Sigmoid colon (tissue), 7 donors: Measurements from ENCODE around the gene LCLAT1. TPM values are rescaled to one million over a fixed set of nuclear protein-coding genes. Genes with fewer than 3 reads are reported as not detected.

Source experiments
- DNase-seq: peaks from one replicate; pipeline ENCODE4 v3.0.0-alpha.2; 2019
- H3K27ac ChIP-seq, 4 donors: fragments of 200-600 bp; sonication (generic); one replicate each; pipeline ENCODE4 v1.5.1; 2016 to 2019; ENCODE audit warnings: mild to moderate bottlenecking in 1 of 4
- H3K27me3 ChIP-seq, 3 donors: fragments of 200-600 bp; sonication (generic); one replicate each; pipeline ENCODE4 v1.5.1; 2019; ENCODE audit warnings: mild to moderate bottlenecking in 1 of 3
- H3K36me3 ChIP-seq, 4 donors: fragments of 200-600 bp; sonication (generic); one replicate each; pipeline ENCODE4 v1.5.1; 2016 to 2019
- H3K4me1 ChIP-seq, 4 donors: fragments of 200-600 bp; sonication (generic); one replicate each; pipeline ENCODE4 v1.5.1; 2017 to 2019
- H3K4me3 ChIP-seq, 4 donors: fragments of 200-600 bp; sonication (generic); one replicate each; pipeline ENCODE4 v1.5.1; 2017 to 2019; ENCODE audit warnings: mild to moderate bottlenecking in 2 of 4, moderate library complexity in 1 of 4
- H3K9me3 ChIP-seq, 4 donors: fragments of 200-600 bp in 3 of 4; sonication (generic) in 3 of 4; one replicate each; pipeline versions ENCODE4 v1.5.1 to v1.6.1; 2013 to 2019
- CTCF ChIP-seq, 4 experiments: fragments of 450-650 bp in 3 of 4; fragments of 200-600 bp in 1 of 4; IDR thresholded peaks; one replicate each; pipeline ENCODE4 v1.5.1; 2016 to 2019; ENCODE audit warnings: antibody characterized with exemption in 4 of 4, mild to moderate bottlenecking in 3 of 4, moderate library complexity in 2 of 4
- EP300 ChIP-seq, 4 donors: sonication (generic); formaldehyde crosslinking; IDR thresholded peaks; one replicate each; pipeline ENCODE4 v1.6.1; 2017; ENCODE audit warnings: antibody characterized with exemption in 4 of 4
- POLR2A ChIP-seq, 2 donors: fragments of 450-650 bp; IDR thresholded peaks; one replicate each; pipeline ENCODE4 v1.6.1; 2016; ENCODE audit warnings: antibody characterized with exemption in 2 of 2, mild to moderate bottlenecking in 2 of 2, moderate library complexity in 2 of 2
- POLR2AphosphoS5 ChIP-seq, 4 donors: sonication (generic); formaldehyde crosslinking; IDR thresholded peaks; one replicate each; pipeline ENCODE4 v1.6.1; 2017; ENCODE audit warnings: antibody characterized with exemption in 4 of 4
- WGBS, 2 donors: extraction: QIAGEN DNeasy Blood & Tissue Kit; methylation state at CpG; one replicate each; pipeline ENCODE4 v1.1.7; 2013; 5-methylcytosine and 5-hydroxymethylcytosine counted together
- intact Hi-C: fragments of 100-400 bp; cut with DNase I; formaldehyde crosslinking; loops from one replicate; pipeline ENCODE4 v1.15.1; 2023
- polyA plus RNA-seq, 3 donors: library from polyadenylated mRNA; stranded (reverse); fragments of 200-250 nt; gene quantifications; one replicate each; pipeline ENCODE4 v1.2.3, GENCODE V29; 2013
- total RNA-seq, 4 donors: library from RNA; depleted of rRNA; stranded (reverse); fragments of >200 nt; gene quantifications; one replicate each; pipeline ENCODE4 v1.1.0, GENCODE V29; 2016
- donor health status: healthy with polysubstance abuse.
- donor health status: Bipolar disorder and iron deficiency.
- donor health status: healthy.

Gene LCLAT1
- total and polyA plus RNA-seq, 7 donors: 1.2 to 17.2 (median 10.0) TPM

DNA sequence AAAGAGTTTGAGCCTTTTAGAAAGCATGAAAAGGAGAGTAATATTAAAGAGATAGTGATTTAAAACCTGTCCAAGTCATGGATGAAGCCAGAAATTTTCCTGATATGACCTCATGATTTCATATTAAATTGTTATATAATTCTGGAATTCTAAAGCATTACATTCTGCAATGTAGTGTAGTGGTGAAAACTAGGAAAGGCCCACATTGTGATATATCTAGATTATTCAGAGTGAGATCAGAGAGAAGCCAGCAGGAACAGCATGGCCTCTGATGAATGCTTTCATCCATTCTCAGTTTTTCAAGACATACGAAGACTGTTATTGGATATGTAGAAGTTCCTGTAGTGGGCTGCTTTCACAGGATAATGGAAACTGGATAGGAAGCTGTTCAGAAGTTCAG lies 98.8 kb downstream of the LCLAT1 start:
- Histone ChIP-seq H3K36me3 (no peaks in the 10 kb centered on the region), H3K27me3 (no peaks in the 10 kb centered on the region), H3K4me1 (peaks cover 0 to 9% (median 3%) of the 10 kb centered on the region in 4 donors), H3K27ac (no peak overlapping the region), H3K4me3 (no peak overlapping the region), H3K9me3 (no peaks in the 10 kb centered on the region)
- intact Hi-C loops: no loop called here
- WGBS, 2 donors: 95 to 96% methylated on average over 1 of the region's 1 CpG
- no peak for DNase-seq
- TF ChIP-seq EP300 (IDR thresholded peaks at IDR 0.05) (no peak), POLR2AphosphoS5 (IDR thresholded peaks at IDR 0.05) (no peak), CTCF (IDR thresholded peaks at IDR 0.05) (no peak), POLR2A (IDR thresholded peaks at IDR 0.05) (no peak)

DNA sequence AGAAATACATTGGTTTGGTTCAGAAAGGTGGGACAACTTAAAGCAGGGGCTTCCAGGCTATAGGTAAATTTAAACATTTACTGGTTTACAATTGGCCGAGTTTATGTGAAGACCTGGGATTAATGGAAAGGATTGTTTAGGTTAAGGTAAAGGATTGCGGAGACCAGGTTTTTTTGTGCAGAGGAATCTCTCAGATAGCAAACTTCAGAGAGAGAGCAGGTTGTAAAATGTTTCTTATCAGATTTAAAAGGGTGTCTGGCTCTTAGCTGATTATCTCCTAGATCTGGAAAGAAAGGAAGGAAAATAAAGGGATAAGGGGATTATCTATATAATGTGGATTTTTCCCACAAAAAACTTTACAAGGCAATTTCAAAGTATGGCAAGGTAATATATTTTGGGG lies 101.3 kb downstream of the LCLAT1 start:
- intact Hi-C loops: no loop called here
- TF ChIP-seq POLR2AphosphoS5 (IDR thresholded peaks at IDR 0.05) (no peak), POLR2A (IDR thresholded peaks at IDR 0.05) (no peak), CTCF (IDR thresholded peaks at IDR 0.05) (no peak), EP300 (IDR thresholded peaks at IDR 0.05) (no peak)
- WGBS, 2 donors: 68 to 87% methylated on average over 2 of the region's 2 CpGs
- Histone ChIP-seq H3K4me3 (no peak overlapping the region), H3K4me1 (peaks cover 0 to 9% (median 3%) of the 10 kb centered on the region in 4 donors), H3K27ac (no peak overlapping the region), H3K27me3 (no peaks in the 10 kb centered on the region), H3K36me3 (no peaks in the 10 kb centered on the region), H3K9me3 (no peaks in the 10 kb centered on the region)
- DNase-seq: no peak

DNA sequence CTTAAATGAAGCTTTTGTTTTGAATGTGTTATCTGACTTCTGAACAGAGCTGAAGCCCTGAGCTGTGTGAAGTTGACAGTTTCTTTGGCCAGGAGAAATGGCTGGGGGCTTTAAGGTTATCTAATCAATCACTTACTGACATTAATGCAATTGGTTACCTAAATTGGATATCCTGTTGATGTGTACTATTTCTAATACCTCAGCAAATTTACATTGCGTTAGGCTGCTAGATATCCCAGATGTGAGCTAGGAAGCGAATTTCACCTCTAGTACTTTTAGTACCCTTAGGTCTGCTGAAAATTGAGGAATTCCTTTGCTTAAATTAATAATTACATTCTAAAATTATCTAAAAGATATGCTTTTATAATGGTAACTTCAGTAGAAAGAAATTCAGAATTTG lies 102.0 kb downstream of the LCLAT1 start:
- H3K4me1 ChIP-seq: peaks cover 0 to 9% (median 3%) of the 10 kb centered on the region in 4 donors
- H3K36me3 ChIP-seq: no peaks in the 10 kb centered on the region
- no peaks in the 10 kb centered on the region for H3K27me3 ChIP-seq
- DNase-seq: no peak
- no peak for TF ChIP-seq CTCF (IDR thresholded peaks at IDR 0.05)
- TF ChIP-seq POLR2A (IDR thresholded peaks at IDR 0.05): no peak
- no peak for TF ChIP-seq POLR2AphosphoS5 (IDR thresholded peaks at IDR 0.05)
- no peak for TF ChIP-seq EP300 (IDR thresholded peaks at IDR 0.05)
- WGBS, 2 donors: 97 to 98% methylated on average over 2 of the region's 2 CpGs
- H3K9me3 ChIP-seq: no peaks in the 10 kb centered on the region
- no peak overlapping the region for H3K27ac ChIP-seq
- intact Hi-C loops: no loop called here
- H3K4me3 ChIP-seq: no peak overlapping the region

GRCh38 chr2:30559544-30560275 lies 112.7 kb downstream of the LCLAT1 start:
- Histone ChIP-seq H3K27ac (no peak overlapping the region), H3K27me3 (no peaks in the 10 kb centered on the region), H3K4me1 (no peaks in the 10 kb centered on the region), H3K9me3 (no peaks in the 10 kb centered on the region), H3K4me3 (no peak overlapping the region), H3K36me3 (peaks cover 0 to 4% (median 0%) of the 10 kb centered on the region in 4 donors)
- intact Hi-C loops: no loop called here
- no peak for DNase-seq
- TF ChIP-seq POLR2AphosphoS5 (IDR thresholded peaks at IDR 0.05) (no peak), EP300 (IDR thresholded peaks at IDR 0.05) (no peak), CTCF (IDR thresholded peaks at IDR 0.05) (no peak)
- 96 to 100% methylated on average over 1 of the region's 1 CpG for WGBS, 2 donors

GRCh38 chr2:30561349-30561748 lies 114.3 kb downstream of the LCLAT1 start:
- Histone ChIP-seq H3K9me3 (no peaks in the 10 kb centered on the region), H3K4me3 (no peak overlapping the region), H3K27me3 (no peaks in the 10 kb centered on the region), H3K27ac (no peak overlapping the region), H3K4me1 (peaks cover 0 to 4% (median 0%) of the 10 kb centered on the region in 4 donors), H3K36me3 (peaks cover 0 to 4% (median 0%) of the 10 kb centered on the region in 4 donors)
- TF ChIP-seq EP300 (IDR thresholded peaks at IDR 0.05) (no peak), CTCF (IDR thresholded peaks at IDR 0.05) (no peak), POLR2AphosphoS5 (IDR thresholded peaks at IDR 0.05) (no peak), POLR2A (IDR thresholded peaks at IDR 0.05) (no peak)
- 96 to 97% methylated on average over 1 of the region's 1 CpG for WGBS, 2 donors
- intact Hi-C loops: no loop called here
- no peak for DNase-seq
